ENCODE results near the gene ULK3. TPM values are rescaled to one million over a fixed set of nuclear protein-coding genes. Genes with fewer than 3 reads are reported as not detected.

Gene ULK3
- total and polyA plus RNA-seq, 11 donors: 22.6 to 39.3 (median 29.3) TPM

DNA sequence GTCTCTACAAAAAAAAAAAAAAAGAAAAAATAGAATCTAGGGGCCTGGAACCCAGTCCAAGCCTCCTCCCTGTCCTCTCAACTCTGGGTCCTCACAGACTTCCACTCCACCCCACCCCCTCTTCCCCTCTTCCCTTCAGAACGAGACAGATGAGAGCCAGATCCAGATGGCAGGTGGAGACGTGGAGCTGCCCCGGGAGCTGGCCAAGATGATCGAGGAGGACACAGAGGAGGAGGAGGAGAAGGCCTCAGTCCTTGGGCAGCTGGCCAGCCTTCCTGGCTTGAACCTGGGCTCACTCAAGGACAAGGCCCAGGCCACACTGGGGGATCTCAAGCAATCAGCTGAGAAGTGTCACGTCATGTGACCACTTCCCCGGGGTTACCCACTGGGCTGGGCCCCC is 13.0 kb downstream of the ULK3 start:
- DNase-seq (no peak), ATAC-seq (no peak)
- intact Hi-C loops (cut with DNase I): loop anchor here in 1 of 10 donors (5.0 kb wide), 1 partner anchor 58 kb away; no protein-coding TSS in a partner anchor
- H3K36me3 ChIP-seq: no peaks in the 10 kb centered on the region
- H3K4me1 ChIP-seq: peaks cover 0 to 20% (median 6%) of the 10 kb centered on the region in 12 donors
- no peak overlapping the region for H3K27ac ChIP-seq
- H3K4me3 ChIP-seq: no peak overlapping the region
- TF ChIP-seq, protein P1, sequence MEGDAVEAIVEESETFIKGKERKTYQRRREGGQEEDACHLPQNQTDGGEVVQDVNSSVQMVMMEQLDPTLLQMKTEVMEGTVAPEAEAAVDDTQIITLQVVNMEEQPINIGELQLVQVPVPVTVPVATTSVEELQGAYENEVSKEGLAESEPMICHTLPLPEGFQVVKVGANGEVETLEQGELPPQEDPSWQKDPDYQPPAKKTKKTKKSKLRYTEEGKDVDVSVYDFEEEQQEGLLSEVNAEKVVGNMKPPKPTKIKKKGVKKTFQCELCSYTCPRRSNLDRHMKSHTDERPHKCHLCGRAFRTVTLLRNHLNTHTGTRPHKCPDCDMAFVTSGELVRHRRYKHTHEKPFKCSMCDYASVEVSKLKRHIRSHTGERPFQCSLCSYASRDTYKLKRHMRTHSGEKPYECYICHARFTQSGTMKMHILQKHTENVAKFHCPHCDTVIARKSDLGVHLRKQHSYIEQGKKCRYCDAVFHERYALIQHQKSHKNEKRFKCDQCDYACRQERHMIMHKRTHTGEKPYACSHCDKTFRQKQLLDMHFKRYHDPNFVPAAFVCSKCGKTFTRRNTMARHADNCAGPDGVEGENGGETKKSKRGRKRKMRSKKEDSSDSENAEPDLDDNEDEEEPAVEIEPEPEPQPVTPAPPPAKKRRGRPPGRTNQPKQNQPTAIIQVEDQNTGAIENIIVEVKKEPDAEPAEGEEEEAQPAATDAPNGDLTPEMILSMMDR (IDR thresholded peaks at IDR 0.05): no peak
- TF ChIP-seq POLR2A (IDR thresholded peaks at IDR 0.05): no peak
- WGBS, 4 donors: 42 to 59% (median 50%) methylated on average over 5 to 6 of the region's 6 CpGs
- peaks cover 0 to 25% (median 16%) of the 10 kb centered on the region in 9 donors for H3K27me3 ChIP-seq
- H3K9me3 ChIP-seq: no peaks in the 10 kb centered on the region

DNA sequence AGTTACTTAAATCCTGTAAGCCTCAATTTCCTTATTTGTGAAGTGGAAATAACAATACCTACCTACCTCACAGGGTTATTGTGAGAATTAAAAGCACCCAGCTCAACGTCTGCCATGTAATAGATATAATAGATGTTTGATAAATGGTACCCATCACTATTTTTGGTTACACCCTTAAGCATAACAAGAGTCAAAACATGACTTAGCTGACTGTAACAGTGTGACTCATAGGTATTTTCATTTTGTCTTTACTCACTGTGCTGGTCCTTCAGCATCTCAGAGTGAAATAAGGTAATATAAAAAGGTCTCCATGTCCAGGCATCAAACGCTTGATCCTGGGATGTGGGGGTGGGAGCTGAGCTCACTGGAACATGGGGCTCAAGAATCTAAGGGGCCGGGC is 13.5 kb downstream of the ULK3 start:
- intact Hi-C loops (cut with DNase I): no loop called here
- Histone ChIP-seq H3K36me3 (no peaks in the 10 kb centered on the region), H3K4me3 (no peak overlapping the region), H3K27me3 (peaks cover 0 to 25% (median 16%) of the 10 kb centered on the region in 9 donors), H3K9me3 (no peaks in the 10 kb centered on the region), H3K27ac (no peak overlapping the region), H3K4me1 (peaks cover 0 to 20% (median 6%) of the 10 kb centered on the region in 12 donors)
- WGBS, 4 donors: 62 to 69% (median 65%) methylated on average over 3 of the region's 3 CpGs
- ATAC-seq (no peak), DNase-seq (no peak)
- TF ChIP-seq, protein P1 (IDR thresholded peaks at IDR 0.05): no peak
- TF ChIP-seq POLR2A (IDR thresholded peaks at IDR 0.05): no peak

GRCh38 chr15:74828835-74829234 is 14.1 kb downstream of the ULK3 start:
- Histone ChIP-seq H3K36me3 (no peaks in the 10 kb centered on the region), H3K4me1 (peaks cover 0 to 20% (median 6%) of the 10 kb centered on the region in 12 donors), H3K27me3 (peaks cover 0 to 25% (median 16%) of the 10 kb centered on the region in 9 donors), H3K27ac (no peak overlapping the region), H3K4me3 (no peak overlapping the region), H3K9me3 (no peaks in the 10 kb centered on the region)
- intact Hi-C loops (cut with DNase I): no loop called here
- TF ChIP-seq, protein P1 (IDR thresholded peaks at IDR 0.05): no peak
- TF ChIP-seq POLR2A (IDR thresholded peaks at IDR 0.05): no peak
- 71 to 81% (median 76%) methylated on average over 6 of the region's 6 CpGs for WGBS, 4 donors
- DNase-seq (no peak), ATAC-seq (no peak)

DNA sequence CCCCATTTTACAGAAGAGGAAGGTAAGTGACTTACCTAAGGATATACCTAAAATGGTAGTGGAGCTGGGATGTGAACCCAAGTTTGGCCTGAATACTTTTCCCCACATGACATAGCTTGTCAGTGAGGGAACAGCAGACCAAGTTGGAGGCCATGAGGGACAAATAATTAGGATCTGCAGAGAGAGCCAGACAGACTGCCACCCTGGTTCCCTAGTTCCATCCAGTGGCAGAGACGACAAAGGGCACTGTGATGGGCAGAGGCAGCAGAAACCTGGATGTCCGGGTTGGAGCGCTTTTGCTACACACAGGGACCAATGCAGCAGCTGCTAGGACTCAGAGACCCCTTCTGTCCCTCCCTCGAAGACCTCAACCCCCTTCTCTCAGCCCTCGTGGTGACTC is 15.3 kb downstream of the ULK3 start:
- no peak overlapping the region for H3K27ac ChIP-seq
- no peak for DNase-seq
- H3K4me3 ChIP-seq: no peak overlapping the region
- H3K4me1 ChIP-seq: peaks cover 0 to 20% (median 6%) of the 10 kb centered on the region in 12 donors
- H3K27me3 ChIP-seq: peaks cover 0 to 25% (median 16%) of the 10 kb centered on the region in 9 donors
- WGBS, 4 donors: 57 to 59% (median 57%) methylated on average over 5 of the region's 5 CpGs
- H3K9me3 ChIP-seq: no peaks in the 10 kb centered on the region
- no peak for TF ChIP-seq POLR2A (IDR thresholded peaks at IDR 0.05)
- TF ChIP-seq, protein P1 (IDR thresholded peaks at IDR 0.05): no peak
- ATAC-seq: no peak
- intact Hi-C loops (cut with DNase I): no loop called here
- no peaks in the 10 kb centered on the region for H3K36me3 ChIP-seq

All from heart left ventricle (tissue), 16 donors.